SIG-M5 treated with dmso at 0.1 percent for 504 hours (cell line): Measurements from ENCODE around the gene G3BP1.
"Not testable (repeated sequence)": the region's sequence is repeated elsewhere in the genome, so short reads cannot be mapped to it uniquely, and the experiment has no call there.

Source experiments
- DNase-seq: peaks from one replicate; lab custom pipeline; 2025; ENCODE audit not compliant: unreplicated experiment; lab: John Stamatoyannopoulos, UW

The G3BP1 gene

DNA sequence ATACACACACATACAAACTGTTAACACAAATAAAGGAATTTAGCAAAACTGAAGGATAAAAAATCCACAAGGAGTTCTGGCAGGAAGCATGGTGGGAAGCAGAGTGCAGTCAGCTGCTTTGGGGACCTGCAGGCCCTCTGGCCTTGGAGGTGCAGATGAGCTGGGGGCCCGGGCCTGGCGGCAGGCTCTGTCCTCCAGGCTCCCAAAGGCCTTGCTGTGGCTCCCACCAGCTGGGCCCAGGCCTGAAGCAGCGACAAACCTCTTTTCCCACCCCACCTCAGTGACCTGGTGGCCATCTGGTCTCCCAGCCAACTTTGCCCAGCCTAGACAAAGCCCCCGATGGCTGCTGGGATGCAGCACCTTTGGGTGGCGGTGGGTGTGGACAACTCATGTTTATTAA, 85.1 kb downstream of the G3BP1 start:
- no peak for DNase-seq

GRCh38 chr5:151860867-151861266, 89.1 kb downstream of the G3BP1 start:
- DNase-seq: not testable (repeated sequence)
